T47D (cell line): ENCODE data around the gene XPO5.
A peak's percentile ranks its signal among the peaks of the same experiment; 100 is the strongest.

Experiments
- DNase-seq, 2 experiments: peaks; one replicate each; pipeline versions ENCODE4 v3.0.0 to v3.0.0-alpha.2; 2011 to 2012; ENCODE audit warnings: low read depth in 1 of 2, low spot score in 1 of 2
- JUND ChIP-seq: IDR thresholded peaks from 2 replicates; pipeline ENCODE4 v1.6.1; 2012; ENCODE audit warnings: low read depth
- in situ Hi-C: cut with HindIII; loops from 2 replicates; pipeline ENCODE4 v1.10.0; 2016; ENCODE audit warnings: low sequenced_read_pairs, low pct_unique_long_range_greater_than_20kb

The XPO5 gene

GRCh38 chr6:43523284-43523683, 52.6 kb downstream of the XPO5 start:
- in situ Hi-C loops, result no loop called here
- no peak for DNase-seq
- TF ChIP-seq JUND, result no peak

- in situ Hi-C loops, result no loop called here
- no peak for DNase-seq
- no peak for TF ChIP-seq JUND
Measured at GRCh38 chr6:43522547-43523261, 53.1 kb downstream of the XPO5 start.

GRCh38 chr6:43521836-43522235, 54.0 kb downstream of the XPO5 start:
- in situ Hi-C loops, result no loop called here
- no peak for DNase-seq
- no peak for TF ChIP-seq JUND

- in situ Hi-C loops, result no loop called here
- no peak for DNase-seq
- TF ChIP-seq JUND, result no peak
Measured at GRCh38 chr6:43520097-43520496, 55.7 kb downstream of the XPO5 start.

- in situ Hi-C loops, result no loop called here
- TF ChIP-seq JUND, result no peak
- no peak for DNase-seq
Measured at GRCh38 chr6:43517505-43518357, 58.1 kb downstream of the XPO5 start.

GRCh38 chr6:43516697-43517504, 58.9 kb downstream of the XPO5 start, which contains the start of the genes POLR1C and YIPF3:
Gene POLR1C, plus strand, starts transcription at chr6:43517089. Its CDS starts 21 bp downstream, at chr6:43517110.
Gene YIPF3, minus strand, starts transcription at chr6:43516926. Its CDS starts 119 bp downstream, at chr6:43516807.
- in situ Hi-C loops, result no loop called here
- DNase-seq, result peak; percentile 84 to 99
- TF ChIP-seq JUND, result no peak

GRCh38 chr6:43516367-43516696, 59.5 kb downstream of the XPO5 start:
- DNase-seq, result no peak
- TF ChIP-seq JUND, result no peak
- in situ Hi-C loops, result no loop called here

GRCh38 chr6:43515808-43516207, 60.0 kb downstream of the XPO5 start:
- TF ChIP-seq JUND, result no peak
- in situ Hi-C loops, result no loop called here
- DNase-seq, result no peak

- no peak for TF ChIP-seq JUND
- no peak for DNase-seq
- in situ Hi-C loops, result no loop called here
Measured at GRCh38 chr6:43511824-43512415, 63.9 kb downstream of the XPO5 start.

GRCh38 chr6:43510827-43511163, 65.0 kb downstream of the XPO5 start:
- DNase-seq, result no peak
- no peak for TF ChIP-seq JUND

GRCh38 chr6:43509984-43510826, 65.6 kb downstream of the XPO5 start, which contains the start of gene LRRC73:
Gene LRRC73, minus strand, starts transcription at chr6:43510346. Its CDS starts 561 bp downstream, at chr6:43509785.
- TF ChIP-seq JUND, result no peak
- in situ Hi-C loops, result no loop called here
- DNase-seq, result peak; percentile 68 to 85

More at GRCh38 chr6:43510827-43511163, 65.0 kb downstream of the XPO5 start:
- in situ Hi-C loops, result no loop called here
